BLaER1 treated with 17β-estradiol and CSF1 and Interleukin-3, amounts not matched to agents 10 nM and 100 nM (cell line): ENCODE results near the gene C1QL2.

Experiments used
- H3K27ac ChIP-seq, 11 experiments: shearing (Covaris generic); formaldehyde crosslinking; 2 replicates each; pipeline ENCODE4 v1.8.1; 2022
- H3K27me3 ChIP-seq, 11 experiments: shearing (Covaris generic); formaldehyde crosslinking; 2 replicates each; pipeline ENCODE4 v1.8.1; 2022
- H3K36me3 ChIP-seq, 11 experiments: shearing (Covaris generic); formaldehyde crosslinking; 2 replicates each; pipeline ENCODE4 v1.8.1; 2022
- H3K4me1 ChIP-seq, 10 experiments: shearing (Covaris generic); formaldehyde crosslinking; 2 replicates each; pipeline ENCODE4 v1.8.1; 2022
- H3K4me2 ChIP-seq, 11 experiments: shearing (Covaris generic); formaldehyde crosslinking; 2 replicates each; pipeline ENCODE4 v1.8.1; 2022
- H3K4me3 ChIP-seq, 10 experiments: shearing (Covaris generic); formaldehyde crosslinking; 2 replicates each; pipeline ENCODE4 v1.8.1; 2022
- H3K9ac ChIP-seq, 11 experiments: shearing (Covaris generic); formaldehyde crosslinking; 2 replicates each; pipeline ENCODE4 v1.8.1; 2022
- H3K9me3 ChIP-seq, 11 experiments: shearing (Covaris generic); formaldehyde crosslinking; replicated peaks in 1 of 11; 2 replicates each; pipeline ENCODE4 v1.8.1; 2022
- H4K20me1 ChIP-seq, 11 experiments: shearing (Covaris generic); formaldehyde crosslinking; 2 replicates each; pipeline ENCODE4 v1.8.1; 2022
- Cebpa-rat ChIP-seq, 11 experiments: shearing (Covaris generic); IDR thresholded peaks; 2 replicates each; pipeline ENCODE4 v1.8.1; 2022

Gene C1QL2

GRCh38 chr2:119156105-119156890 lies 2.3 kb downstream of the C1QL2 start:
- Histone ChIP-seq H3K9ac (no peak overlapping the region), H3K36me3 (no peaks in the 10 kb centered on the region), H4K20me1 (peaks cover 0 to 11% (median 0%) of the 10 kb centered on the region in 11 experiments; a peak in 1 of 22 replicates), H3K9me3 (peaks cover 25 to 35% (median 32%) of the 10 kb centered on the region in 11 experiments), H3K4me3 (no peak overlapping the region), H3K4me1 (peaks cover 0 to 8% (median 0%) of the 10 kb centered on the region in 10 experiments; a peak in 2 of 20 replicates), H3K4me2 (0 out of 22 replicates have a peak overlapping the region, but pooled peaks of 1 of the 11 experiments have one; percentile 43), H3K27ac (no peak overlapping the region), H3K27me3 (peaks cover 25 to 35% (median 29%) of the 10 kb centered on the region in 11 experiments)
- no peak for TF ChIP-seq Cebpa-rat (IDR thresholded peaks at IDR 0.05)

- no peaks in the 10 kb centered on the region for H3K36me3 ChIP-seq
- H3K4me1 ChIP-seq: peaks cover 0 to 8% (median 0%) of the 10 kb centered on the region in 10 experiments; a peak in 3 of 20 replicates
- H3K27ac ChIP-seq: no peak overlapping the region
- TF ChIP-seq Cebpa-rat (IDR thresholded peaks at IDR 0.05): no peak
- H3K4me3 ChIP-seq: no peak overlapping the region
- H4K20me1 ChIP-seq: peaks cover 0 to 11% (median 0%) of the 10 kb centered on the region in 11 experiments; a peak in 1 of 22 replicates
- peak overlapping the region in 2 of 11 experiments; percentile 36 to 43; a peak in 1 of 22 replicates for H3K4me2 ChIP-seq
- H3K9me3 ChIP-seq: peaks cover 25 to 35% (median 32%) of the 10 kb centered on the region in 11 experiments
- H3K9ac ChIP-seq: no peak overlapping the region
- H3K27me3 ChIP-seq: peaks cover 25 to 35% (median 29%) of the 10 kb centered on the region in 11 experiments
Observed at GRCh38 chr2:119155633-119156032, 2.9 kb downstream of the C1QL2 start.

GRCh38 chr2:119154076-119154475 lies 4.5 kb downstream of the C1QL2 start:
- peaks cover 0 to 11% (median 0%) of the 10 kb centered on the region in 11 experiments; a peak in 1 of 22 replicates for H4K20me1 ChIP-seq
- peaks cover 24 to 31% (median 28%) of the 10 kb centered on the region in 11 experiments for H3K9me3 ChIP-seq
- no peak overlapping the region for H3K27ac ChIP-seq
- peaks cover 0 to 15% (median 0%) of the 10 kb centered on the region in 10 experiments; a peak in 3 of 20 replicates for H3K4me1 ChIP-seq
- TF ChIP-seq Cebpa-rat (IDR thresholded peaks at IDR 0.05): no peak
- H3K4me3 ChIP-seq: no peak overlapping the region
- no peak overlapping the region for H3K4me2 ChIP-seq
- H3K36me3 ChIP-seq: no peaks in the 10 kb centered on the region
- no peak overlapping the region for H3K9ac ChIP-seq
- H3K27me3 ChIP-seq: peaks cover 25 to 35% (median 29%) of the 10 kb centered on the region in 11 experiments

- TF ChIP-seq Cebpa-rat (IDR thresholded peaks at IDR 0.05): no peak
- peaks cover 0 to 8% (median 0%) of the 10 kb centered on the region in 11 experiments; a peak in 4 of 22 replicates for H3K27me3 ChIP-seq
- no peaks in the 10 kb centered on the region for H3K36me3 ChIP-seq
- no peak overlapping the region for H3K4me3 ChIP-seq
- H3K4me2 ChIP-seq: peak overlapping the region in 1 of 11 experiments; percentile 38; a peak in 1 of 22 replicates
- peaks cover 0 to 11% (median 0%) of the 10 kb centered on the region in 11 experiments; a peak in 3 of 22 replicates for H4K20me1 ChIP-seq
- peaks cover 0 to 12% (median 0%) of the 10 kb centered on the region in 10 experiments; a peak in 3 of 20 replicates for H3K4me1 ChIP-seq
- H3K9me3 ChIP-seq: no peaks in the 10 kb centered on the region
- H3K9ac ChIP-seq: no peak overlapping the region
- no peak overlapping the region for H3K27ac ChIP-seq
Observed at GRCh38 chr2:119149611-119150010, 8.9 kb downstream of the C1QL2 start.

GRCh38 chr2:119147776-119148715 lies 10.5 kb downstream of the C1QL2 start:
- no peaks in the 10 kb centered on the region for H3K9me3 ChIP-seq
- no peak overlapping the region for H3K4me2 ChIP-seq
- no peaks in the 10 kb centered on the region for H3K36me3 ChIP-seq
- H3K9ac ChIP-seq: no peak overlapping the region
- H3K27me3 ChIP-seq: no peaks in the 10 kb centered on the region
- no peak overlapping the region for H3K27ac ChIP-seq
- TF ChIP-seq Cebpa-rat (IDR thresholded peaks at IDR 0.05): no peak
- no peaks in the 10 kb centered on the region; a peak in 3 of 22 replicates for H4K20me1 ChIP-seq
- no peak overlapping the region for H3K4me3 ChIP-seq
- peaks cover 0 to 12% (median 0%) of the 10 kb centered on the region in 10 experiments; a peak in 3 of 20 replicates for H3K4me1 ChIP-seq

GRCh38 chr2:119144806-119145205 lies 13.7 kb downstream of the C1QL2 start:
- Histone ChIP-seq H3K9ac (no peak overlapping the region), H3K4me2 (no peak overlapping the region), H3K27ac (no peak overlapping the region), H3K36me3 (no peaks in the 10 kb centered on the region), H3K9me3 (no peaks in the 10 kb centered on the region), H4K20me1 (no peaks in the 10 kb centered on the region; a peak in 2 of 22 replicates), H3K27me3 (no peaks in the 10 kb centered on the region), H3K4me3 (no peak overlapping the region), H3K4me1 (peaks cover 0 to under 1% (median 0%) of the 10 kb centered on the region in 10 experiments; a peak in 3 of 20 replicates)
- TF ChIP-seq Cebpa-rat (IDR thresholded peaks at IDR 0.05): no peak

GRCh38 chr2:119142824-119143223 lies 15.7 kb downstream of the C1QL2 start:
- Histone ChIP-seq H4K20me1 (no peaks in the 10 kb centered on the region; a peak in 3 of 22 replicates), H3K9me3 (no peaks in the 10 kb centered on the region), H3K4me1 (no peaks in the 10 kb centered on the region), H3K4me2 (no peak overlapping the region), H3K36me3 (no peaks in the 10 kb centered on the region), H3K4me3 (no peak overlapping the region), H3K27me3 (no peaks in the 10 kb centered on the region), H3K9ac (no peak overlapping the region), H3K27ac (no peak overlapping the region)
- TF ChIP-seq Cebpa-rat (IDR thresholded peaks at IDR 0.05): no peak

- Histone ChIP-seq H3K4me3 (no peak overlapping the region), H3K27ac (no peak overlapping the region), H3K9ac (no peak overlapping the region), H3K36me3 (no peaks in the 10 kb centered on the region), H3K9me3 (no peaks in the 10 kb centered on the region), H4K20me1 (no peaks in the 10 kb centered on the region; a peak in 2 of 22 replicates), H3K4me2 (no peak overlapping the region), H3K4me1 (no peaks in the 10 kb centered on the region), H3K27me3 (no peaks in the 10 kb centered on the region)
- TF ChIP-seq Cebpa-rat (IDR thresholded peaks at IDR 0.05): no peak
Observed at GRCh38 chr2:119137502-119137901, 21.0 kb downstream of the C1QL2 start.

- TF ChIP-seq Cebpa-rat (IDR thresholded peaks at IDR 0.05): no peak
- Histone ChIP-seq H3K36me3 (no peaks in the 10 kb centered on the region), H4K20me1 (no peaks in the 10 kb centered on the region; a peak in 2 of 22 replicates), H3K27ac (no peak overlapping the region), H3K9ac (no peak overlapping the region), H3K4me2 (no peak overlapping the region), H3K27me3 (no peaks in the 10 kb centered on the region), H3K4me1 (no peaks in the 10 kb centered on the region), H3K4me3 (no peak overlapping the region), H3K9me3 (no peaks in the 10 kb centered on the region)
Observed at GRCh38 chr2:119136872-119137271, 21.7 kb downstream of the C1QL2 start.
